Measurements from ENCODE around the gene FAM24A.
"Not testable (repeated sequence)": the region's sequence is repeated elsewhere in the genome, so short reads cannot be mapped to it uniquely, and the experiment has no call there.

FAM24A gene, protein sequence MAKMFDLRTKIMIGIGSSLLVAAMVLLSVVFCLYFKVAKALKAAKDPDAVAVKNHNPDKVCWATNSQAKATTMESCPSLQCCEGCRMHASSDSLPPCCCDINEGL

DNA sequence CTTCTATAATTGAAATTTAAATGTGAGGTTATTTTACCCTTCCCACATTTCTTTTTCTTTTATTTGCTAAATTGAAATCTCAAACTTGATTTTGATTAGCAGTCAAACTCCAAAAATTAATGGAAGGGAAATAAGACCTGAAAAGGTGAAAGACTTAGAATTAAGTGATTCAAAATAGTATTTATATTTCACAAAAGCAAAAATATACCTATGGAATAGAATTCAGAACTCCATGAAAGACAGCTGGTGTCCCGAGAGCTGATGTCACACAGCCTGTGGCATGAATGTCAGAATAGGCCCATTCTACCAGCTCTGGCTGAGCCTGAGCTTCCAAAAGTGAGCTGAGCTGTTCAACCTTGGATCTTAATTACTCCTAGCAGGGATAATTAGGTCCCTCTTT, at the start of gene FAM24A:
FAM24A (plus strand) TSS at position 301 of the 400 bp plus-strand sequence. CDS start 1,025 bp downstream, outside the sequence.
- DNase-seq (ENCODE audit: low read depth), result no peak

DNA sequence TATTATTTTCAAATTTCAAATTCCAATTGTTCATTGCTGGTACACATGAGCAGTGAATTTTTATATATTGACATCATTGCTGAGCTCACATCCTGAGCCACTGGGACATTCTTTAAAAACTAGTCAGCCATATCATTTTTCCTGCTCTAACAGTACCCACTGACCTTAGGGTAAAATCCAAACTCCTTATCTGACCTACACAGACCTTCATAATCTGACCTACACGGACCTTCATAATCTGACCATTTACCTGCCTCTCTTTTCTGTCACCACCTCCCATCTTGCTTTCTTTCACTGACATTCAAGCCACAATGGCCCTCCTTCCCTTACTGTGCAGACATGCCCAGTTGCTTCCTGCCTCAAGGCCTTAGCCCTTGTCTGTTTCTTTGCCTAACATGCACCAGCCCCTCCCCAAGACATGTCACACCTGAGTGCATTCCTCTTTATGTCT, 48.7 kb upstream of the FAM24A start:
- DNase-seq (ENCODE audit: low read depth), result no peak

DNA sequence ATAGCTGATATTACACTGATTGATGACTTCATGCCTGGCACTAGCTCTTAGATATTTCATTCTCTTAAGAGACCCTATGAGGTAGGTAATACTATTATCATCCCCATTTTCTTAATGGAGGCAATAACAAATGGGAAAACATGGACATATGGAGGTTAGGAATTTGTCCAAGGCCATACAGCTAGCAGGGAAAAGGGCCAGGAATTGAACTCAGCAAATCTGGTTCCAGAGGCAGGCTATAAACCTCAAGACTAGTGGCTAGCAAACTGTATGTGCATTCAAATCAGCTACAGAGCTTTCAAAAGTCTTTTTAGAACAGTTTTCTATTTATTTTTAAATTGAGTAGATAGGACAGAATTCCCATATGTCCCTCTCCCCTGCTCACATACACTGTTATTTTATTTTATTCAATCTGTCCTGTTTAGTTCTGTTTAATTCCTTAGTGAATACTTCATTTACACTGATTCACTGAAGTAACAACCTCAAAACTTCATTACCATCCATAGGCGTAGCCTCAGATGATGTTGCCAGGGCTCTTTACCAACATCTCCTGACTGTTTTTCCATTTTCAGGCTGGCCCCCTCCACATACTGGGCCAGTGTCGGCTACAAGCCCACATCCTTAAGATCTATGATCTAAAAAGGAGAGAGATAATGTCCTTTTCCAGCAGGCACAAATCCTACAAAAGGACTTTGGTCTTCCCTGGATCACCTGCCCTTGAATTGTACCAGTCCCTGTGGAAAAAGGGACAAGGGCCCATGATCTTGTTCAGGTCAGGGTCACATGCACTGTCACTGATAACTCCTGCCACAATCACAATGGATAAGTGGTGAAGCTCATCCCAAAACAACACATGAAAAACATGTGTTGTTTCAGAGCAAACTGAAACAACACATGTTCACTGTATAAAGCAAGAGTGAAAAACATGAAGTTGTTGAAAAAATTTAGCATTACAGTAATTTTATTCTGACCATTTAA, 46.9 kb upstream of the FAM24A start:
- no peak for DNase-seq (ENCODE audit: low read depth)

DNA sequence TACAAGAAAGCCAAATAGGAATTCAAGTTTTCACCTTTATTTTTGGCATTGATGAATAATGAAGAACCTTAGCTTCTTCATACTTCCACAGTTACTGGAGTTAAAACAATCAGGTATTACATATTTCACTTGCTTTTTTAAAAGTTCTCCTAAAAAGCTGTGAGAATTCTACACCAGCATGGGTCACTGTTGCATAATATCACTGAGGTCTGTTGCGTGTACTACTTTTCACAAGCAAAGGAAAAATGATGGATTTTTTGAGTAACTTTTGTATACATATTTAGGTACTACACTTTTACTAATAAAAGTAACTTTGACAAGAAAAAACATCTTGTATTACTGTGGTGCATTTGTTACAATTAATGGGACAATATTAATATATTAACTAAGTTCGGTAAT, 46.2 kb upstream of the FAM24A start:
- no peak for DNase-seq (ENCODE audit: low read depth)

DNA sequence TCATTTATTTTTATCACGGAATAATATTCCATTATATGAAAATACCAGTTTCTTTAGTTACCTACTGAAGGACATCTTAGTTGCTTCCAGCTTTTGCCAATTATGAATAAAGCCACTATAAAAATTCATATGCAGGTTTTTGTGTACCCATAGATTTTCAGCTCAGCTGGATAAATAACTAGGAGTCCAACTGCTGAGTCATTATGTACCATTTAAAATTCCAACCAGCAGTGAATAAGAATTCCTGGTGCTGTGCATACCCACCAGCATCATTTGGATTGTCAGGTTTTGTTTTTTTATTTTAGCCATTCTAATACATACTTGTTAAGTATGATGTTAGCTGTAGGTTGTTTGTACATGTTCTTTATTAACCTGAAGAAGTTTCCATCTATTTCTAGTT, 45.5 kb upstream of the FAM24A start:
- no peak for DNase-seq (ENCODE audit: low read depth)

DNA sequence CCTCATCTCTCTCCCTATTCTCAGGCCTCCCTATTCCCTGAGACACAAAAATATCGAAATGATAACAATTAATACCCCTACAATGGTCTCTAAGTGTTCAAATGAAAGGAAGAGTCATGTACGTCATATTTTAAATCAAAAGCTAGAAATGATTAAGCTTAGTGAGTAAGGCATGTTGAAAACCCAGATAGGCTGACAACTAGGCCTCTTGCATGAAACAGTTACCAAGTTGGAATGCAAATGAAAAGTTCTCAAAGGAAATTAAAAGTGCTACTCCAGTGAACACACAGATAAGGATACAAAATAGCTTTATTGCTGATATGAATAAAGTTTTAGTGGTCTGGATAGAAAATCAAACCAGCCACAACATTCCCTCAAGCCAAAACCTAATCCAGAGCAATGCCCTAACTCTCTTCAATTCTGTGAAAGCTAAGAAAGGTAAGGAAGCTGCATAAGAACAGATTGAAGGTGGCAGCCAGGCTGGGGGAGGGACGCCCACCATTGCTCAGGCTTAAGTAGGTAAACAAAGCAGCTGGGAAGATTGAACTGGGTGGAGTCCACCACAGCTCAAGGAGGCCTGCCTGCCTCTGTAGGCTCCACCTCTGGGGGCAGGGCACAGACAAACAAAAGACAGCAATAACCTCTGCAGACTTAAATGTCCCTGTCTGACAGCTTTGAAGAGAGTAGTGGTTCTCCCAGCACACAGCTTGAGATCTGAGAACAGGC, 43.5 kb upstream of the FAM24A start:
- DNase-seq (ENCODE audit: low read depth), result not testable (repeated sequence)

DNA sequence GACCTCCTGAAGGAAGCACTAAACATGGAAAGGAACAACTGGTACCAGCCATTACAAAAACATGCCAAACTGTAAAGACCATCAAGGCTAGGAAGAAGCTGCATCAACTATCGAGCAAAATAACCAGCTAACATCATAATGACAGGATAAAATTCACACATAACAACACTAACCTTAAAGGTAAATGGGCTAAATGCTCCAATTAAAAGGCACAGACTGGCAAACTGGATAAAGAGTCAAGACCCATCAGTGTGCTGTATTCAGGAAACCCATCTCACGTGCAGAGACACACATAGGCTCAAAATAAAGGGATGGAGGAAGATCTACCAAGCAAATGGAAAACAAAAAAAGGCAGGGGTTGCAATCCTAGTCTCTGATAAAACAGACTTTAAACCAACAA, 41.6 kb upstream of the FAM24A start:
- not testable (repeated sequence) for DNase-seq (ENCODE audit: low read depth)

DNA sequence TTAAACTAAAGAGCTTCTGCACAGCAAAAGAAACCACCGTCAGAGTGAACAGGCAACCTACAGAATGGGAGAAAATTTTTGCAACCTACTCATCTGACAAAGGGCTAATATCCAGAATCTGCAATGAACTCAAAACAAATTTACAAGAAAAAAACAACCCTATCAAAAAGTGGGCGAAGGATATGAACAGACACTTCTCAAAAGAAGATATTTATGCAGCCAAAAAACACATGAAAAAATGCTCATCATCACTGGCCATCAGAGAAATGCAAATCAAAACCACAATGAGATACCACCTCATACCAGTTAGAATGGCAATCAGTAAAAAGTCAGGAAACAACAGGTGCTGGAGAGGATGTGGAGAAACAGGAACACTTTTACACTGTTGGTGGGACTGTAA, 38.5 kb upstream of the FAM24A start:
- not testable (repeated sequence) for DNase-seq (ENCODE audit: low read depth)

DNA sequence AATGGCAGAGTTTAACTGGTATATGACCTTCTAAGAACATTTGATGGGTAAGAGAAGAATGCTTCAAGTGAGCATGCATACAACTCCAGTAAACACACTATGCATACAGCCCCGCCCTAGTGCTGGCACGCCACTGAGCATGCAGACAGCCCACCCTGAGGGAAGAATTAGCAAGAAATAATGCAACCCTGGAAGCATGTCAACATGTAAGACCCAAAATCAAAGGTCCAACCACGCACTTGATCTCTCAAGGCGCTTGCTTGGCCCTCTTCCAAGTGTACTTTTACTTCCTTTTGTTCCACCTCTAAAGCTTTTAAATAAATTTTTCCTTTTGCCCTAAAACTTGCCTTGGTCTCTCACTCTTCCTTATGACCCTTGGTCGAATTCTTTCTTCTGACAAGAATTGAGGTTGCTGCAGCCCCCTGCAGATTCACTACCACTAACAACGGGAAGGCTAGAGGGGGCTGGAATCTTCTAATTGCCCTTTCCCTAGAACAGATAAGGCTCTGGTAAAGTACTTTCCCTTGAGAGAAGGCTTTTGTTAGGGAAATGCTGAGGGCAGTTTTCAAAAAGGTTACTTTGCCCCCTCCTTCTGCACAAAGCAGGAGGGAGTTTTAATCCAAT, 34.5 kb upstream of the FAM24A start:
- DNase-seq (ENCODE audit: low read depth), result no peak

DNA sequence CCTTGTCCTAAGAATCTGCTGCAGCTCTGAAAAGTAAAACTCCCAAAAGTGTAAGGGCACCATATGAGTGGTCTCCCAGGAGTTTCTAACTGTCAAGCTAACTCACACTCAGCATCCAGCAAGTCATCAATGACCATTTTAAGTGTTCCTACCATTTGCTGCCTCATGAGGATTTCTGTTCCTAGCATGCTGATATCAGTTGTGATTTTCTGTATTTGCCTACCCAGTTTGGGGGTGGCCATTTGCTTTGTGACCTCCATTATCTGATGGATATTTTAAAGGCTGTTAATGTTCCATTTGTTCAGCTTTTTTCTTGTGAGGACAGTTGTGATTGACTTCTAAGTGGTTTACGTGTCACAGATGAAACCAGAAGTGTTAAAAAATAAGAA, 33.9 kb upstream of the FAM24A start:
- no peak for DNase-seq (ENCODE audit: low read depth)

DNA sequence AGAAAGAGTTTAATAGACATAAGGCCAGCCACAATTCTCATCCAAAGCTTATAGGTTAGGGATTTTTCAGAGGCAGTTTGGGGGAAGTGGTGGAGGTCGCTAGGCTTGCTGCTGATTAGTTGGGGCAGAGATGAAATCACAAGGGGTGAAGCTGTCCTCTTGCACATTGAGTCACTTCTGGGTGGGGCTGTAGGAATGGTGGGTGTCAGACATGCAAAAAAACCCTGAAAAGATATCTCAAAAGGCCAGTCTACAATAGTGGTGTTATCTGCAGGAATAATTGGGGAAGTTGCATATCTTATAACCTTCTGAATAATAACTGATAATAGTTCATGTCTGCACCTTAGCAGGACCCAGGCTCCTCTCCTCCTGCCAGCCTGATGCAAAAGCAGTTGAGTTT, 33.1 kb upstream of the FAM24A start:
- DNase-seq (ENCODE audit: low read depth), result no peak

DNA sequence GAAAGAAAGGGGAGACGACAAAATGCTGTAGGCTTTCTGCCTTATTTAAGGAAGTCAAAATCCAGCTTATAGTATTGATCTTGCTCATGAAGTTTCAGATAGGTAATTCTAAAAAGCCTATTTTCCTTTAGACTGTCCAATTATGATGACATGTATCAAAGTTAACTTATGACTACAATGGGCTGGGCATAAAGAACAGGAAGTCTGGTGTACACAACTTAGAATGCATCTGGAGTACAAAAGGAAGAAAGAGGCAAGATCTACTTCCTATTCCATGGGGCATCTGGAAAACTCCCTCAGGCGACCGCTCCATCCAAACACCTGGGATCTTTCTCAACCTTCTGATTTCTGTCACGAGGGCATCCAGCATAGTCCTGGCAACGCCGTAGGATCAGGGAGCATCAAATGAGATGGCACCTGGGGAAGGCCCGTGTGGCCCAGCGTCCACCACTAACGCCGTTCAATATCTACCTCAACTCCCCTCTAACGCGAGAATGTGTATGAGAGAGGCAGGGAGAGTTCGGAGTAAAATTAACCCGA, 31.5 kb upstream of the FAM24A start:
- no peak for DNase-seq (ENCODE audit: low read depth)

DNA sequence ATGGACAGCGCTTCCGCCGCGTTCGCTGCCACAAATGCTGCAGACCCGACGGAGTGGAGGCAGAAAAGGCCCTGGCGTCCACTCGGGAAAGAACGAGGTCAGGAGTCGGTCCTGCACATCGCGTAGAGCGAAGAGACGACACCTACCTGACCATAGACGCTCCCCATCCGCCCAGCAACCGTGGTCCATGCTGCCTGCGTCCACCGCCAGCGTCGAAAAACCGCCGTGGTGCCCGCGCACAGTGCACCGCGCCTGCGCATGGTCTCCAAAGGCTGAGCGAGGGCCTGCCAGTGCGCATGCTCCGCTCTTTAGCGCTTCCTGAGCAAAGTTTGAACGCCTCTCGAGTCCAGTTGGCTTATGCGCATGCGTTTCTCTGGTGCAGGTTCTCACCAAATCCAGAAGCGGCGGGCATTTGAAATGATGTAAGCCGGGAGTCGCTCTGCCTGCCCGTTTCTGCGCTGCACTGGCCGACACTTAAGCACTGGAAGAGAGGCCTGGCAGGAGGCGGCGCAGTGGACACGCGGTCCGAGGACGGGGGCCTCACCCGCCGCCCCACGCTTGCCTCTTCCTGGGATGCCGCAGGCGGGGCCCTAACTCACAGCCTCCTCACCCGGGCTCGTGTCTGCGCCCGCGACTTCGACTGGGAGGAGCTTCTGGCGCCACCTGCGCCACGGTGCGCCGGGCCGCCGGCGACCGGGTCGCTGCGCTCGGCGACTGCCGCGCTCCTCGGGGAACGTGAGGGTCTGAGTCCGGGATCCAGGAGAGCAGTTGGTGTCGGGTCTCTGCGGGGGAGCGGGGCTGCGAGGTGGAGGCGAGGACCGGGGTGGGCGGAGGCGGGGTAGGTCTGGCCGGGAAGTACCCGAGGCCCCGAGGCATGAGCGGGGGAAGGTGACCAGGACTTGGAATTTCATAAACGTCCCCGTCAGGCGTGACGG, 30.8 kb upstream of the FAM24A start, which contains the start of gene FAM24B:
FAM24B (minus strand) TSS at position 243 of the 935 bp plus-strand sequence. CDS start 29,066 bp downstream, outside the sequence.
- peak; percentile 98 for DNase-seq (ENCODE audit: low read depth)

DNA sequence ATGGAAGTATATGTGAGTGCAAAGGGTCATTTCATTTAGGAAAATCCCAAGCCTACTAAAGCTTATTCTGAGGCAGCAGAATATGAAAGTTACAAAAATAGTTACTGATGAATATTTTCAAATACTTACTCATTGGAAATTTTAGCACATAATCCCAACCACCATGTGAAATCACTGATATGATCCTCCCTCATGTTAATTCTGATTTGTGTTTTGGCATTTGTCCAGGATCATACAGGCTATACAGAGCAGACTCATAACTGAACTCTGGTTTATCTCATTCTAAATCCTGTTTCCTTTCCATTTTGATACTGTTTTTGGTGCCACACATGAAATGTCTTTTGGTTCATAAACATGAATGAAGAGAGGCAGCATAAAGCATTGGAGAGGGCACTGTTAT, 27.6 kb upstream of the FAM24A start:
- no peak for DNase-seq (ENCODE audit: low read depth)

DNA sequence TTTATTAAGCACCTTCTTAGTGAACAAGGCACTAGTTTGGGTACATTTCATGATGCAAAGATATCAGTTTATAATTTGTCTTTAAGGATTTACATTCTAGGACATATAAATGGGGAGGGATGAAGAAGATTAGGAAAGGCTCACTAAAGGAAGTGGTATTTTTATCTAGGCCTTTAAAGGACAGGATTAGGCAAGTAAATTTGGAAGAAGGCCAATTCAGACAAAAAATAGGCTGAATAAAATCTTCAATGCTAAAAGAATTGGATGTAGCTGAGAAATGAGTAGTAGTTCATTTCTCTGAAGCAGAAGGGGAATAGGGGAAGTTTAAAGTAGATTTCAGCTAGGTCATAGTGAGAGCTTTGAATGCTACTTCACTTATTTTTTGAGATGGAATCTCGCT, 26.2 kb upstream of the FAM24A start:
- no peak for DNase-seq (ENCODE audit: low read depth)

DNA sequence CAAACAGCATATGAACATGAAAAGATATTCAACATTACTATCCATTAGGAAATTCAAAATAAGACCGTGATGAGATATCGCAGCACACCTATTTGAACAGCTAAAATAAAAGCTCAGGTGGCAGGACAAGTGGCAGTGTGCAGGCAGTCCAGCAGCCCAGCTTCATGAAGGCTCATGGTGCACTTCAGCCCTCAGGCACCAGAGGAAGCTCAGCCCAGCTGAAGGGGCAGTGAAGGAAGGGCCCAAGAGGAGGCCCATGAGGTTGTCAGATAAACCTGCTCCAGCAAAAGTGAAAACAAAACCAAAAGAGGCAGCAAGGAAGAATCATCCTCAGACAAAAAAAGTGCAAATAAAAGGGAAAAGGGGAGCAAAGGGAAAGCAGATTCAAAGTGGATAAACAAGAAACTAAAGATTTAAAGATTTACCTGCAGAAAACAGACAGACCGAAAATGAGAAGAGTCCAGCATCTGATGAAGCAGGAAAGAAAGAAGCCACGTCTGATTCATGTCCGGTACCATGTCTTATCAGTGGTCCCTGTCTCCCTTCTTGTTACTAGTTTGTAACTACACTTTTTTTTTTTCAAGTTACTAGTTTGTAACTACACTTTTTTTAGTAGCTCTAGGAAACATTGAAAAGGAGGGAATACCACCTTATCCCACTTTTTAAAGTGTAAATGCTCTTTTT, 16.0 kb upstream of the FAM24A start:
- no peak for DNase-seq (ENCODE audit: low read depth)

DNA sequence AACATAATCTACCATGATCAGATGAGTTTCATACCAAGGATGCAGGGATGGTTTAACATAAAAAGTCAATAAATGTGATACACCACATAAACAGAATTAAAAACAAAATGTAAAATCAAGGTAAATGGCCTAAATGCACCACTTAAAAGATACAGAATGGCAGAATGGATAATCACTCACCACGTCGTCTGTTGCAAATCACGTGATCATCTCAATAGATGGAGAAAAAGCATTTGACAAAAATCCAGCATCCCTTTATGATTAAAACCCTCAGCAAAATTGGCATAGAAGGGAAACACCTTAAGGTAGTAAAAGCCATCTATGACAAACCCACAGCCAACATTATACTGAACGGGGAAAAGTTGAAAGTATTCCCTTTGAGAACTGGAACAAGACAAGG, 6.5 kb upstream of the FAM24A start:
- not testable (repeated sequence) for DNase-seq (ENCODE audit: low read depth)

DNA sequence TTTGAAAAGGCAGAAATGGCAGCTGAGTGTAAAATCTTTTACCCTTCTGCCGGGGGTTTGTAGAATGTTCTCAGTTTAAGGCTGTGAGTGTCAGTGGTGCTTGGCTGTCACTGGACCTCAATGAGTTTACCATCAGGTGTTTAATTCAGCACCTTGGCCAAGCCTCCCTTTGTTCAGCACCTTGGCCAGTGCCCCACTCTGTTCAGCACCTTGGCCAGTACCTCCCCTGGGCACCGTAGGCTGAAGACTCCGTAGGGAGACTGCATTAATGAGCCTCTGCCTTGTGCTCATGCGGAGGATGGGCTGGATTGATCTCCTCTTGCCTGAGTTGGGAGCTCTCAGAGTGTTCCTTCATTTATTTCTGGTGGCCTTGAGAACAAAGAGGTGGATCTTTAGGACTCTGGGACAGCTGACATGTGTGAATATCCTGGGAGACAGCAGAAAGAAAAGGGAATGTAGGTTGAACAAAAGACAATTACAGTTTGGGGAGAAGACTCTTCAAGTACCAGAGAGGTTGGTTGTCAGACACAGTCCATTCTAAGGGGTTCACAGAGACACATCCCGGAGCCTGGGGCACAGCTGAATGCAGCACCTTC, 1.6 kb downstream of the FAM24A start:
- DNase-seq (ENCODE audit: low read depth), result peak; percentile 5

DNA sequence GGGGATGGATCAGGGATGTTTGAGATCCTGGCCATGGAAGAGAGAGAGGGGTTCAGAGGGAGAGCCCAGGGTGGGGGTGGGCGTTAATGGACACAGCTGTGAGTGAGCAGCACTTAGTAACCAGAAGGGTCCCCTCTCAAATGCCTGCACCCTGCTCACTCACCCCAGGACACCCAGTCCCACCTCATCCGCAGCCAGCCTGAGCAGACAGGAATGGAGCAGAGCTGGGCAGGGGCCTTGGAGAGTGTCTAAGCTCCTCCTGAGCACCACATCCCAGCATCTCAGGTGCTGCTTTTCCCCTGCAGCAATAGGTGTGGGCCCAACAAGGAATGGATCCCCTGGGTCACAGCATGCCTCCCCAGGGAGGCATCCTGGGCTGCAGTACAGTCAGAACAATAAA, 5.3 kb downstream of the FAM24A start:
- DNase-seq (ENCODE audit: low read depth), result no peak

DNA sequence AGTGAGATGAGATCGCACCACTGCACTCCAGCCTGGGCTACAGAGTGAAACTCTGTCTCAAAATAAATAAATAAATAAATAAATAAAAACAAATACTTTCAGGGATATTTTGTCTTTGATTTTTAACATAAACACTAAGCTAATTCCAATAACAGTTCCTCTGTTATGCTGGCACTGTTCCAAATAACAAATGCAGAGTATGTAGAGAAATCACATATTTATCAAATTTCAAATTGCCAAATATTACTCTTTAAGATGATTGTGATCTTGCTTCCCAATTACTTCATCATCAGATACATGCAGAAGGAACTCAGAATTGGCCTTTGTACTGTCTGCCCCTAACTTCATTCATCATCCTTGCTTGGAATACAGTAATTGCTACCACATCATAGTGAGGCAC, 19.7 kb downstream of the FAM24A start:
- DNase-seq (ENCODE audit: low read depth), result no peak
